GM18873 (cell line): ENCODE data around the gene TXNDC2.
"Not testable (repeated sequence)": the region's sequence is repeated elsewhere in the genome, so short reads cannot be mapped to it uniquely, and the experiment has no call there.

Experiments used
- ATAC-seq: cut with Tn5 transposase; IDR thresholded peaks from one replicate; pipeline ENCODE4 v1.9.1; 2021; ENCODE audit warnings: mild to moderate bottlenecking, moderate library complexity, moderate number of reproducible peaks; ENCODE audit not compliant: unreplicated experiment, low FRiP score

The TXNDC2 gene

GRCh38 chr18:9885170-9886004, at the start of gene TXNDC2:
Gene TXNDC2, plus strand, starts transcription at chr18:9885973. Its CDS starts 708 bp downstream, at chr18:9886681.
- ATAC-seq, result no peak

GRCh38 chr18:9838144-9838877, 47.5 kb upstream of the TXNDC2 start:
- ATAC-seq, result no peak

GRCh38 chr18:9839211-9839610, 46.6 kb upstream of the TXNDC2 start:
- no peak for ATAC-seq

- ATAC-seq, result no peak
Observed at GRCh38 chr18:9839853-9840252, 45.9 kb upstream of the TXNDC2 start.

DNA sequence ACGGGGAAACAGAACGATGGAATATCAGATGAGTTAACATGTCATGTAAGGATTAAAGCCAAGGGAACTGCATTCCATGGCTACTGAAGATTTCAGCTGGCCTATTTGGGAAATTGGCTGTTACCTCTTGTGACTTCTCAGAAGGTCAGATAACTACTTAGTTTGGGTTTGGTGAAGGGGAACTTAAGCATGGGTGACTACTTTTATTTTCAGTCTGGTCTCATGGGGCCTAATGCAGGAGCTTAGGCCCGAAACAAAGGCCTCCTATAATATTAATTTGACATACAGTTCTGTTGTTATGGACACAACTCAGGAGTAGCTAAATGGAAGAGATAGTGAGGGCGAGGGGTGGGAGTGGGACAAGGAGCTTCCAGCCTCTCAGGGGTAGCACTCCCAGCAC, 44.0 kb upstream of the TXNDC2 start:
- no peak for ATAC-seq

DNA sequence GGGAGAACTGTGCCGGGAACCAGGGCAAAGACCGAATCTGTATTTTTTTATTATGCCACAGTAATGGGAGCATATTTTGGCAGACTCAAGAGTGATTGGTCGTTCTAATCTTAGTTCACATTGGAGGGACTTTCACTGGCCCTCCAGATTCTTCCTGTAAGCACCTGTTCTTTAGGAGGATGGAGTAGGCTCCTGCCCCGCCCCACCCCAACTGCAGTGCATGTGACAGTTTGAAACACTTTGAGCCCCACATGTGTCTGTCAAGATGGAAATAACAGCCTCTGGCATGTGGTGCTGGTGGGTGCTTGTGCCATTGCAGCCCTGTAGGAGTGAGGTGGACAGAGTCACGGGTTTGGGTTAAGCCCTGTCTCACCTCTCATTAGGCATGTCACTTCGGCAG, 43.3 kb upstream of the TXNDC2 start:
- no peak for ATAC-seq

DNA sequence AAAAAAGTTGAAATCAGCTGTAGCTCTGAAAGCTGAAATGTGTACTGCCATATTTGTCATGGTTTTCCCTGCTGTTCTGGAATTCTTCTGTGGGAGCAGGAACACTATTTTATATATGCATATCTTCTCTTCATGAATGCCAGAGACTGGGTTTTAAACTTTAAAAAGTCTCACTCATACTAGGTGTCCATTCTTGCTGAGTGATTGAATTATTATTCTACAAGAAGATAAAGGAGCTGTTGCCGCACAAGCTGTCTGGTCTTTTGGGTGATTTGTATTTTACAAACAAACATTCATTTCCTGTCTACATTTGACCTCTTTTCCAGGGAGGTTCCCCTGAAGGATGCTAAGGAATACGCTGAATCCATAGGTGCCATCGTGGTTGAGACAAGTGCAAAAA, 40.5 kb upstream of the TXNDC2 start:
- no peak for ATAC-seq

- ATAC-seq, result no peak
Observed at GRCh38 chr18:9846162-9846925, 39.4 kb upstream of the TXNDC2 start.

GRCh38 chr18:9848170-9848879, 37.4 kb upstream of the TXNDC2 start:
- ATAC-seq, result no peak

DNA sequence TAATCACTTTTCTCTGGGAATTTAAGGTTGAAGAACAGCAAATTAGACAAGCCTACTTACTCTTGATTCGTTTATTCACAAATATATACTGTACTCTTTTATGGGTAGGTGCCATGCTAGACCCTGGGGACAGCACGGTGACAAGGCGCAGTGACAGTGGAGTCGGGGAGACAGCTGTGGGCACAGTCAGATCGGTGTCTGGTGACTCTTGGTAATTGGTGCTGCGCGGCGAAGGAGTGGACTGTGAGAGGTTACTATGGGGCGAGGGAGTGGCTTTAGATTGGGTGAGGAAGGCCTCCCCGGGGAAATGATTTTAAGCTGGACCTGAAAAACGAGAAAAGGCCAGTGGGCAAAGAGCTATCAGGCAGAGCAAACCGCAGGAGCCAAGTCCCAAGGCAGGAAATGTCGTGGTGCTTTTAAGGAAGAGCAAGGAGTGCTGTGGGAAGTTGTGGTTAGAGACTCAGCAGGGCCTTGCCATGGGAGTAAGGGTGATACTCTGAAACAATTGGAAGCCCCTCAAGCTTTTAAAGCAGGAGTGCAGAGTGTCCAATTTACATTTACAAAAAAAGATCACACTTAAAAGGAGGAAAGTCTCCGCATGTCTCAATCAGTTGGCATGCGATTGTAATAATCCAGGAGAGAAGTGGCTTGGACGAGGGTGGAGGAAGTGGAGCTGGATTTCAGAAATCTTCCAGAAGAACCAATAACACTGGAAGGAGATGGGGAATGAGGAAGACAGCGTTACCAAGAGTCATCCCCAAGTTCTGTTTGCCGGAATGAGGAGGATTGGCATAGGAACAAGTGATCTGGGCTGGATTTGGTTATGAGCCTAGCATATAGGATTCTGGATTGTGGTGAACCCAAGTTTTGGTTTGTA, 36.1 kb upstream of the TXNDC2 start:
- no peak for ATAC-seq

DNA sequence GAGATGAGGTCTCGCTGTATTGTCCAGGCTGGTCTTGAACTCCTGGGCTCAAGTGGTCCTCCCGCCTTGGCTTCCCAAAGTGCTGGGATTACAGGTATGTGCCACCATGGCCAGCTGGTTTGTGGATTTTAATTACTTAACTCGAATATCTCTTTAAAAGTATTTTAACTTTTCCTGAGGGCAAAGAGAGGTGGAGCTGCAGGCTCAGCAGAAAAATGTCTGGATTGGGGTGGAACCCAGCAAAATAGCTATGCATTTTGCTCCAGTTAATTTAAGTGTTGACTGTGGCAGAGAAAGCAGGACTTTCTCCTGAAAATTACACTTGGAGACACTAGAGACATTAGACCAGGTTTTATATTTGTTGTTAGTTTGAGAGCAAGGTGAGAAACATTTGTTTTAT, 35.5 kb upstream of the TXNDC2 start:
- ATAC-seq, result no peak

- ATAC-seq, result no peak
Observed at GRCh38 chr18:9851511-9851910, 34.3 kb upstream of the TXNDC2 start.

DNA sequence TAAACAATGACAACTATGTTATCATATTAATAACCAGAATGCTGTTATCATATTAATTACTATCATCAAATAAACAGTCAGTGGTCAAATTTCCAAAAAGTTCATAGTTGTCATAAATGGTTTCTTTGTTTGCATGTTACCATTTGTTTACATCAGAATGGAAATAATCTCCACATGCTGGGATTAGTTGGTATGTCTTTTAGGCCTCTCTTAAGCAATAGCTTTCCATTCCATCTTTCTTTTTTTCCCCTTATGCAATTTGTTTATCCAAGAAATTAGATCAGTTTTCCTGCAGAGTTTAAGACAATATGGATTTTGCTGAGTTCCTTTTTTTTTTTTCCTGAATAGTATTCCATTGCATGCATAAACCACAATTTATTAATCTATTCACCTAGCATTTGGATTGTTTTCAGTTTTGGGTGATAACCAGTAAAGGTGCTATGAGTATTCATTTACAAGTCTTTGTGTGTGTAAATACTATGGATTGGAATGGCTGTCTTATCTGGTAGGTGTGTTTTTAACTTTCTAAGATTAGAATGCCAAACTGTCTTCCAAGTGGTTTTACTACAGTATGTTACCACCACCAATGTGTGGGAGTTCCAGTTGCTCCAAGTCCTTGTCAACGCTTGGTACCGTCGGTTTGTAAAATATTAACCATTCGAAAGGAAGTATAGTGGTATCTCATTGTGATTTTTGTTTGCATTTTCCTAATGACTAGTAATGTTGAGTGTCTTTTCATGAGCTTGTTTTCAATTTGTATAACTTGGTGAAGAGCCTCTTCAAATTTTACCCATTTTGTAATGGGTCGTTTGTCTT, 33.3 kb upstream of the TXNDC2 start:
- no peak for ATAC-seq

DNA sequence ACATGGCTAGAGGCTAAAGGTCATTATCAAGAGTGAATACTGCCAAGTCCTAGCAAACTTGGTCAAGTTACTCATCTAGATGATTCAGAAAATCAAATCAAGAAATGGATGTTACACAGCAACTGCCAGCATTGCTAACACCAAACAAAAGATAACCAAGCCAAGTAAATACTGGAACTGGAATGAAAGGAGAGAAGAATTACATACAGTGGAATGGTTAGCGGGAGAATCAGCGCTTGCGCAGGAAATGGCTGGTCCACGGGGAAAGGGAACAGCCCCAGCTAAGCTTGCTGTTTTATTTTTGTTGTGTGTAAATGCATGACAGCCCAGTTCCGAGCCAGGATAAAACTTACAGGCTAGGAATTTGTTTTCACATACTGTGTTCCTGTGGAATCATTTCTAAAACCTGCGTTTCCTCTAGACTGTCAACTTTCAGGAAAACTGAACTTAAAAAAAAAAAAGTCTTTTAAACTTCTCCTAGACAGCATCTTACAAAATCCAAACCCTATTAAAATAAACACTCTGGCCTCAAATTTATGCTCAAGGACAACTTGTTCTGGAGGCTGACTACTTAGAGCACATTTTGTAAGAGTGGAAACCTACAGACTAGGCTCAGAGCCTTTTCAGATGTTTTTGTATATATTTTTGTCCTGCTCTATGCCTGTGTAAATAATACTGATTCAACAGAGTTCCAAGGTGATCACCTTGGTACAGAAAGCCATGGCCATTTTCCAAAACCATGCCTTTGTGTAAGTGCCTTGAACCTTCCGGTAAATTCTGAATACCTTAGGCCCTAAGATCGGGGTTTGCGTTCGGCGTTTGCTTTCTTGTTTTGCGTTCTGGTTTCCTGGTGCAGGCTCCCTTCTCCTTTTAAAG, 30.7 kb upstream of the TXNDC2 start:
- no peak for ATAC-seq

DNA sequence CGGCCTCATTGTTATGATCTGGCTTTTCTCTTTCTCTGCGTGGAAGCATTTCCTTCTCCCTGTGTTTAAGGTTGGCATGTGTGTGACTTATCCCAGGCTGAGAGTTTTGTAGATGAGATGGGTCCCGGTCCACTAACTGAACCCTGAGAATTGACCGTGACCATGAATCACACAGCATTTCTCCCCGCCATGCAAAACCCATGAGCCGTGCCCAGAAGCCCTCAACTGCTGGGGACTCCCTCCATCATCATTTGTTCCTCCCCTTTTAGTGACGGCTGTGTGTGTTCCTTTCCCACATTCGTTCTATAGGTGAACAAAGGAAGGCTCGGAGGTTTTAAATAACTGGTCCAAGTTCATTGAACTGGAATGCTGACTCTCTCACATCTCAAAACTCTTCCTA, 30.1 kb upstream of the TXNDC2 start:
- no peak for ATAC-seq

DNA sequence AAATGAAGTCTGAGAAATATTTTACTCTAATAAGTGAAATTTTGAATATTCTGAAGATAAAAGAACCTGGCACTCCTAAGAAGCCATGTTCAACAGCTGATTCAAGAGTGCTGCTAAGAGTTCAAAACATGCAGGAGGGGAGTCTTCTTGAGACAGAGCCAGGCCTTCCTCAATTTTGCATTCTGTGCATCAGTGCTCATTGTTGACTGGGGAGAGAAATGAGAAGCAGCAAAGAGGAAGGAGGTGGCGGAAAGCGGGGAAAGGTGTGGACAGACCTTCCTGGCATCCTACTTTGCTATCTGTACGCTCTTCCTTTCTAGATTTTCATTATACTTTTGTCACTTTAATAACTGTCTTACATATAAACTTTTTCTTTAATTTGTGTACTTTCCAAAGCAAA, 29.7 kb upstream of the TXNDC2 start:
- ATAC-seq, result no peak

DNA sequence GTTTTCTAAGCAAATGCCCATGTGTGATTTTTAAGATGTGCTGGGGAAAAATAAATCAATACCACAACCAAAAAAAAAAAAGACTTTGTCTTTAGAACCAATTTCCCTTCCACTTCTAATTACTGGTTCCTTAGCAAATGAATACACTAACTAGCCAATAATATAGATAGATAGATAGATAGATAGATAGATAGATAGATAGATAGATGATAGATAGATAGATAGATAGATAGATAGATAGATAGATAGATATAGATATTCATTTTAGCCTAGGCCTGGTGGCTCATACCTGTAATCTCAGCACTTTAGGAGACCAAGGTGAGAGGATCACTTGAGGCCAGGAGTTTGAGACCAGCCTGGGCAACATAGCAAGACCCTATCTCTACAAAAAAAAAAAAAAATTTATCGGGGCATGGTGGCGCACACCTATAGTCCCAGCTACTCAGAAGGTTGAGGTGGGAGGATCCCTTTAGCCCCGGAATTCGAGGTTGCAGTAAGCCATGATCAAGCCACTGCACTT, 28.2 kb upstream of the TXNDC2 start:
- not testable (repeated sequence) for ATAC-seq

DNA sequence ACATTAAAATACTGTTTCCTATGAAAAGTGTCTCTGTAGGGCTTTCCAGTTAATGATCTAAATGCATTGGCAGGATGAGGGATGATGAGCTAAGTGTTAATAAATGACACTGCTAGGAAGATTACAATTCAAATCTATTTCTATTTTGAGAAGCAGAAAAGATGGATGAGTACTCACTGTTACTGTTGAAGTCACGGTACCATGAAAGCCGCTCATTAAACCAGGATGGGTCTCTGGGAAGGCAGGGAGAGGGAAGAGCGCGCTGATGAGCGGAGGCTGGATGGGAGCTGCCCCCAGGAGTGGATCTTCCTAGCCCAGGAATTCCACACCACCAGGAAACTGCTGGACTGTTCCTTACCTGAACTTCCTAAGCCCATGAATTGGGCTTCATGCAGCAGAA, 27.1 kb upstream of the TXNDC2 start:
- no peak for ATAC-seq
